NCI-H1930 (cell line): ENCODE measurements around the gene ETV6.

ENCODE experiments used
- DNase-seq, 2 experiments: peaks; one replicate each; lab custom pipeline; 2025; lab: John Stamatoyannopoulos, UW

ETV6 gene

GRCh38 chr12:11645391-11645790, 4.1 kb upstream of the ETV6 start:
- no peak for DNase-seq

DNA sequence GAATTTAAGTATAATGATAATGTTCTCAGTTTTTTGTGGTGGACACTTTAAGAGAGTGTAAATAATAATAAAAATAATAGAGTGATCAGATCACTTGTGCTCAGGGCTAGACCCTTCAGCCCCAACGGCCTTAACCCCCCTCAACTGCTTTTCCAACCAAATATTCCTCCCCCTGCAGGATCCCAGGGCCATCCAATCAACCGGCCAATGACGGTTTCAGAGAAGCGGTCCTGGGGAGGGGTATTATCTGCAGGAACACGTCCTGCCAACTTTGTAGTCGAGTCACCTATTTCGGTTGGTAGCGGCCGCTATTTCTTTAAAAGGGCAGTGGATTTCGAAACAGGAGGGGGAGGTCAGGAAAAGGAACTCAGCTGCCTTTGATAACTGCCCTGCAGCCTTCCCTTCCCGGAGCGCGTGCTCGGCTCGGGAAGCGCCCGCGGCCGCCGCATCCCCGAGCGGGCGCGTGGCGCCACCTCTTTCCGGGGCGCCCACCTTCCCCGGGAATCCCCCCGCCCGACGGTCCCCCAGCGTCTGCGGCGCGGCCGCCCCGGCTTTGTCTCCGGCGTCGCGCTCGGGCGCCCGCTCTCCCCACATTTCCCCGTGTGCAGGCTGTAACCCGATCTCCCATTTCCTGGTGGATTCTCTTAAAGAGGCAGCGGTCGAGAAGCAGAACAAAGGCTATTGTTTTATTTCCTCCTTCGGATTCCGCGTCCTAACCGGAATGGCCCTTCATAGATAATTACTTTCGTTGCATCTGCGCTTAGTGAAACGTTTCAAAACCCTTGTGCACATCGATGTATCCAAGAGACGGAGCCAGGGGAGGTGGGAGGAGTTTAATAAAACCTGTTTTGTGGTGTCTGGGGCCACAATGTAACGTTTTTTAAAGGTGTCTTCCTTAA, 711 bp upstream of the ETV6 start:
- peak; percentile 77 to 85 for DNase-seq

GRCh38 chr12:11650286-11651281, 1.1 kb downstream of the ETV6 start:
- DNase-seq: peak in 1 of 2 experiments; percentile 12

DNA sequence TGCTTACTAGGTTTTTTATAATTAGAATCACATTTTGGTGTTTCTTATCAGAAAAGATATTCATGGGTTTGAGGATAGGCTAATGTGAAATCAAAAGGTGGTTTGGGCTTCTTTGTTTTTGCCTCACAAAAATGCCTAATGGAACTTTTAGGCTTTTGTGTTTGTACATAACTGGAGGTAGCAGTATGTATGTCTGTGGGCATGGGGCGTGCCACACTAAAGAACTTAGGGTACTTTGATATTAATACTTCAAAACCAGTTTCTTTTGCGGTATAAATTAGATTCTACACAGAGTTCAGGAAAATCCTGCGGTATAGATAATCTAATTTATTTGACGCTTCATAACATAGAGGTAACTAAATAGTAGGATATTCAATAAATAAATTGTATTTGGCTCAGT, 1.9 kb downstream of the ETV6 start:
- DNase-seq: no peak

GRCh38 chr12:11651785-11652184, 2.3 kb downstream of the ETV6 start:
- no peak for DNase-seq

DNA sequence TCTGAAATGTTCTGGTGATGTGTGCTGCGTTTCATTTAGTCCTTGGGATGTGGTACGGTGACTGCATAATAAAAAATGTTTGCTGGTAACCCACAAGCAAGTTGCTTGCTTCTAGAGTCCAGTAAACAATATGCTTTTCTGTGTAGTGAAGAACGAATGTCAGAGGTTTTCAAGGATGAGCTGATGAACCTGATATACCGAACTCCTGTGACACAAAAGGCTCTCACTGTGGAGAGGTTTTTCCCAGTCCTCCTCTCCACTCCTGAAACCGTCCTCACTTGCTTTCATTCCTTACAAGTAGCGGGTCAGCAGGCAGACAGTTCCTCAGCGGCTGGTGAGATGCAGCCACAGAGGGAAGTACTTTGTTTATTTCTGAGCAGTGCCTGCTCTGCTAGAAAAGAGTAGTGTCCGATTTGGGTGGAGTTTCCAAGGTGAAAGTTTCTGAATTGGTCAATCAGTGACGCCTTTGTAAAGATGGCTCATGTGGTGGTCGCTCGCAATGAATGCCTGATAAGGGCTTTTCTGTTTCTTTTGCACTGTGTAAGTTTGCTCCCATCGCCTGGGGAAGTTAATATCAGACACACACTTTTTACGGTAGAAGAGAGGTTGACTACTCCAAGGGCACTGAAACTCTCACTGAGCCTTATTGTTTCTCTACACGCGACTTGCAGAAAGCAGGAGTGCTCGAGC, 3.0 kb downstream of the ETV6 start:
- no peak for DNase-seq

DNA sequence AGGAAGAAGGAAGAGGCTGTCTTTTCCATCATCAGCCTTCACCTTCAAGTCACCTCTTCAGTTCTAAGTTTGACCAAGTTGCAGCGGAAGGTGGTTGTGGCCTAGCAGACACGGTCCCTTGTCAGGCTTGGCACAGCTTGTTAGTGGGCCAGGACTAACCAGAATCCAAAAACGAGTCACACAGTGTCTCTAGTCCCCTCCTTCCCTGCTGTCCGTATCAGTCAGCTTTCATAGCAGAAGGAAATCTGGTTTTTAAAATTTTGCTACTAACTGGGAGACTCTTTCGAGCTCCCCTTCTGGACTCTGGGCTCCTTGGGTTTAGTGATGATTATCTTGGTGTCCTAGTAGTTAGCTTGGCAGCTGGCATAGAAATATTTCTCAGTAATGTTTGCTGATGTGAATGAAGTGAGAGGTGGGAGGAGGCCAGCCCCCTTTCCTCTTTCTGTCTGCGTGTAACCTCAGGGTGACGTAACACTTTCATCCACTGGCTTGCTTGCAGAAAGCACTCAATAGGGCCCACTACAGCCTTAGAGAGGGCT, 3.8 kb downstream of the ETV6 start:
- no peak for DNase-seq

DNA sequence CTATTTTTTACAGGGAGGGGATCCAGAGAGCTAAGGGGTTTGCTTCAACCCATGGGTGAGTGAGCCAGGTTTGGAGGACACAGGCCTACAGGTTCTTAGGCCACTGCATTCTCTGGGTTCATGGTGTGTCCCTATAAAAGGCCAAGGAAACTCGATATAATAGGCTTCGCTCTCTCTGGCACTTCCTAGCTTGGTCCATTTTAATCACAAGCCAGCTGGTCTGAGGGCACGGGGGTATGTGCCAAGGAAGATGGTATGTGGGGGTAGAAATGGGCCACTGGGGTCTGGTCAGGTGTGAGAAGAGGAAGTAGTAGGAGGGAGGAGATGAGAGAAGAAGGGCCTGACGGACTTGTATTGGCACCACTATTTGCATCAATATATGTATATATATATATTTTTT, 4.9 kb downstream of the ETV6 start:
- DNase-seq: no peak

DNA sequence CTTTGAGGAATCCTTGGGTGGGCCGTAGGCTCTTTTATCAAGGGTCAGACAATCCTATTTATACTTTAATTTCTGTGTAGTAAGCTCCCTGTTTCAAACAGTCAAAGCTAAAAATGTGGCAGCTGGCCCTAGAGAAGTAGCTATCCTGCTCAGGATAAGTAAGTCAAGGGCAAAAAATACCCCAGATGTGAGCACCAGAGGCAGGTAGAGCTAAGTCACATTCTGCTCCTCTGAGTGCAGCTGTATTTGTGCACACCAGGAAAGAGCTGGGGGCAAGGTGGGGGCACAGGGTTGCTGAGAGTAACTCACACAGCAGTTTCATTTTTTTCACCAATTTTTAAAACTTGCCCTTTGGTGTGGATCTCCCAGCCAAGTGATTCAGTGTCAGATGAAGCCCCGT, 5.3 kb downstream of the ETV6 start:
- no peak for DNase-seq

DNA sequence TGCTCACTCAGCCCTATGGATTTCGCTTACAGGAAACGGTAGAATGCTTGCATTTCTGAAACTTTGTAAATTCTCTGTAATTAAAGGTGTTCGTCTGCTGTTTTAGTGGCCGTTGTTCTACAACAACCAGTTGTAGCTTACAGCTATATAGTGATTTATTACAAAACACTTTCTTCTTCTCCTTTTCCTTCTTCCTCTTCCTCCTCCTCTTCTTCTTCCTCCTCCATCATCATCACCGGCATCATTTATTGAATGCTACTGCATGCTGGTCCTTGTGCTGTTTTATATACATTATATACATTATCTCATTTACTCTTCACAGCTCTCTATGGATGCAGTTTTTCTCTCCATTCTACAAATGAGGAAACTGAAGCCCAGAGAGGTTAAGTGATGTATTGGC, 6.4 kb downstream of the ETV6 start:
- no peak for DNase-seq

GRCh38 chr12:11656550-11656949, 7.1 kb downstream of the ETV6 start:
- DNase-seq: no peak

GRCh38 chr12:11657511-11657910, 8.0 kb downstream of the ETV6 start:
- DNase-seq: no peak

- DNase-seq: no peak
These were observed 9.3 kb downstream of the ETV6 start for GRCh38 chr12:11658791-11659190.

DNA sequence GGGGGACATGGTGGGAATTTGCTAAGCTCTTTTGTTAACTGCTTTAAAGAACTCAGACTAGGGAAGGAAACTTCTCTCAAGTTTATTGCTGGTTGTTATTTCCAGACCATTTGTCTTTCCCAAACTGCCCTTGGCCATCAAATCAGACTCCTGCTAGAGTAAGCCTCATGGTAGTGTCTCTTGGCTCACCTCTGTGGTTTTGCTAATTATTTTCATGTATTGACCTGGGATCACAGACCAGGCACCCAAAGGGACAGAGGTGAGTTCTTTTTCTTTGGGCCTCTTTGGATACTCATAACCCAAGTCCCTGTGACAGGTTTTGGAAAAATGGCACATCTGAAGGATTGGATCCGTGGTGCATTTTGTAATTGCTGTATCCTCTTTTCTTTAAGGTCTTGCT, 11.2 kb downstream of the ETV6 start:
- no peak for DNase-seq

DNA sequence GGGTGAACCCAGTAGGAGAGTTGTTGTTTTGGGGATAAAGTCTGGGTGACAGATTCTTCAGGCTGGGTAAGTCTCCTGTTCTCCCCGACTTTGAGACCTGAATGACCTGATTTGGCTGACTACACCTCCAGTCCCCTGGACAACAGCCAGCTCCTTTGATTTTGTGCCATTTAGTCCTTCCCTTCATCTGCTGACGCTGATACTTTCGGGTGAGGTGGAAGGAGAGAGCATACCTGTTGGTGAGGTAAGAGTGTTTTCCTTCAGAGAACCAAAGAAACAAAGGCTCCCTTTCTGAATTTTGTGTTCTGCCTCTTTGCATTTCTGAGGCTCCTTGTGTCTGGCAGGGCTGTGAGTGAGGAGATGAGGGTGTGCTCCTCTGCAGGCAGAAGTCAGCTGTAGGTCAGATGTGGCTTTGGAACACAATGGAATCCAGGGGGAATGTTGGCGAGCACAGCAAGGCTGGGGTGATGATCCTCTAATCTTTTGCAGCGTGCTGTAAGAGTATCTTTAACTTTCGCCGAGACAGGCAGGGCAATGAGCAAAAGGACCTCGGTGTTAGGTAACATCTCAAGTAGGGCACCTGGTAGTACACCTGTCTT, 12.1 kb downstream of the ETV6 start:
- DNase-seq: no peak

GRCh38 chr12:11662369-11662768, 12.9 kb downstream of the ETV6 start:
- DNase-seq: no peak

GRCh38 chr12:11663130-11663529, 13.7 kb downstream of the ETV6 start:
- DNase-seq: no peak

GRCh38 chr12:11664101-11664500, 14.6 kb downstream of the ETV6 start:
- DNase-seq: no peak

- no peak for DNase-seq
These were observed 16.9 kb downstream of the ETV6 start for GRCh38 chr12:11666131-11667050.

DNA sequence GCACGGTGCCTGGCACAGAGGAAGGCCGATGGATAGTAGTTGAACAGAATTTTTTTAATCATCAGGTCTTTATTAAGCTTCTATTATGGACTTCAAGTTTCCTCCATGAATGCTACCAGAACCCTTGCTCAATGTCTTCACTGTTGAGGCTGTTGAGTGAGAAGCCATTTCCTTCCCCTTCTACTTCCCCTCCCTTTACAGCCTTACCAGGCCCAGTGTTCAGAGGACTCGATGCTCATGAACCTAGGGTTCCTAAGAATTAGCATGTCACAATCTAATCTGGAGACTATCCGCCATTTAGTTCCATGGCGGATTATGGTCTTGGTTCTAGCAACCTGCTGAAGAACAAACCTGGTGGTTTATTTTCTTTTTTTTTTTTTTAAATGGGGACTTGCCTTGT, 17.7 kb downstream of the ETV6 start:
- DNase-seq: no peak
